Sciatic nerve (tissue), 2 donors: ENCODE data around the gene MAP3K20. TPM values are rescaled to one million over a fixed set of nuclear protein-coding genes. Genes with fewer than 3 reads are reported as not detected.
"Not testable (repeated sequence)": the region's sequence is repeated elsewhere in the genome, so short reads cannot be mapped to it uniquely, and the experiment has no call there.

Source experiments
- ATAC-seq: fragments of 200-7000 bp; cut with Tn5 transposase; one replicate; pipeline ENCODE4 v1.9.1; 2020; ENCODE audit warnings: mild to moderate bottlenecking, moderate library complexity
- DNase-seq: peaks from one replicate; pipeline ENCODE4 v3.0.0-alpha.2; 2020; ENCODE audit warnings: low spot score
- intact Hi-C: fragments of 100-400 bp; cut with DNase I; formaldehyde crosslinking; loops from one replicate; pipeline ENCODE4 v1.14.2; 2022
- total RNA-seq: library from RNA; stranded (reverse); fragmentation: NEBNext Ultra II Directional; extraction: Animal tissue kit (Norgen Biotek cat#: 25700); gene quantifications from one replicate; pipeline ENCODE4 v1.2.1, GENCODE V29; 2021
- donor health status: DM: no; HTN: no; CAD: no.
- donor health status: DM: no; HTN: no; CAD: no.

MAP3K20 gene
- total RNA-seq, 1 donor from 2014 or later, result 36.2 TPM

DNA sequence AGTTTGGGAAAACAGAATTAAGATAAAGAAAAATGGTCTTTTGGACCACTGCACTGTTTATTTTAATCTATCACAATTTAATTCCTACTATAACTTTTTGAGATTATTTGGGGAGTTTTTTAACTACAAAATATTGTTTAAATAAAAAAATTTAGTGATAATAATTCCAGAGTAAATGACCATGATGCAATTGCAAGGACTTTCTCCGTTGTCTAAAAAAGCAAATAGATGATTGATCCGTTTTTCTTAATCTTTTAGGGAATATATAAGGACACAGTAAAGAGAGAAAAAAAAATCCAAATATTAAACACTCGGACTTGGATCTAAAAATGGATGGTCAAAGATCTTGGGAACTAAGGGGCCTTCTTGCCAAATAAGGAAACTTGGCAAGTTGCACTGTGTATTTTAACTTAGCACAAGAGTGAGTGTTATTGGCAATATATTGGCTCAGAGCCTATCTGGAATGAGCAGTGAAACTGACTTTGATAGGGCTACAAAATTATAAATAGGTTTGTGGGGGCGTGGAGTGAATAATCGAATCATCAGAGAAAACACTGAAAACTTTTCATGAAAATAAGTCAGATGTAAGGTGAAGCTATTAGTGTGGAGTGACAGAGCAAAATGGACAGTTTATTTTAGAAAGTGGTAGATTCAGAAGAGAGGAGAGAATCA is 2.0 kb downstream of the MAP3K20 start:
- intact Hi-C loops, result no loop called here
- ATAC-seq (no peak), DNase-seq (no peak)

DNA sequence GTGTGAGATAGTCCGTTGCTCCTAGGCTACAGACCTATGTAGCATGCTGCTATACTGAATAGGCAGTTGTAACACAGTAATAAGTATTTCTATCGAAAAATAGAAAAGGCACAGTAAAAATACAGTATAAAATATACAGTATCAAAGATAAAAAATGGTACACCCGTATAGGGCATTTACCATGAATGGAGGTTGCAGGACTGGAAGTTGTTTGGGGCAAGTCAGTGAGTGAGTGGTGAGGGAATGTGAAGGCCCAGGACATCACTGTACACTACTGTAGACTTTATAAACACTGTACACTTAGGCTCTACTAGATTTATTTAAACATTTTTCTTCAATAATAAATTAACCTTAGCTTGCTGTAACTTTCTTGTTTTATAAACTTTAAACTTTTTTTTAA is 3.5 kb downstream of the MAP3K20 start:
- no peak for DNase-seq
- no peak for ATAC-seq
- intact Hi-C loops, result no loop called here

DNA sequence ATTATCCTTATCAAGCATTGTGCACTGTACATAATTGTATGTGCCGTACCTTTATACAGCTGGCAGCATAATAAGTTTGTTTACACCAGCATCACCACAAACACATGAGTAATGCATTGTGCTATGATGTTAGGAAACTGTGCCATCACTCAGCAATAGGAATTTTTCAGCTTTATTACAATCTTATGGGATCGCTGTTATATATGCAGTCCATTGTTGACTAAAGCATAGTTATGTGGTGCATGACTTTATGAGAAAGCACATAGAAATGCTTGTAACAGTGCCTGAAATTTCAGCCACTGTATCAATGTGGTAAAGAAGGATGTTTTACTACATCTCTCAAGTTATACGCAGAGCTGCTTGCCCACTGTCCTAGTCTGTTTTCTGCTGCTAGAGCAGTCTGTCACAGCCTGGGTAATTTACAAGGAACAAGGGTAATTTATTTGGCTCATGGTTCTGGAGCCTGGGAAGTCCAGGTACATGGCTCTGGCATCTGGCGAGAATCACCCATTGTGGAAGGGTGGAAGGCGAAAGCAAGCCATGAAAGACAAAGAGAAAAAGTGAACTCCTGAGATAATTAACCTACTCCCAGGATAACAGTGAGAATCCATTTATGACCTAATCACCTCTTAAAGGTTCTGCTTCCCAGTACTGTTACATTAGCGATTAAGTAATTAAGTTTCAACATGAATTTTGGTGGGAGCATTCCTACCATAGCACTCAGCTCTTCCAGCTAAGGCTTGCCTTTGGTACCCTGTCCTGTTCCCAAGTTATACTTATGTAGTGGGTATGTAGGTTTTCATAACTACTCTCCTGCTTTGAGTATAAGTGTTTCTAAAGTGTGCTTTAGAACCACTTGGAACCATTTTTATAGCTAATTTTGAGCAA is 4.6 kb downstream of the MAP3K20 start:
- intact Hi-C loops, result no loop called here
- no peak for DNase-seq
- no peak for ATAC-seq

DNA sequence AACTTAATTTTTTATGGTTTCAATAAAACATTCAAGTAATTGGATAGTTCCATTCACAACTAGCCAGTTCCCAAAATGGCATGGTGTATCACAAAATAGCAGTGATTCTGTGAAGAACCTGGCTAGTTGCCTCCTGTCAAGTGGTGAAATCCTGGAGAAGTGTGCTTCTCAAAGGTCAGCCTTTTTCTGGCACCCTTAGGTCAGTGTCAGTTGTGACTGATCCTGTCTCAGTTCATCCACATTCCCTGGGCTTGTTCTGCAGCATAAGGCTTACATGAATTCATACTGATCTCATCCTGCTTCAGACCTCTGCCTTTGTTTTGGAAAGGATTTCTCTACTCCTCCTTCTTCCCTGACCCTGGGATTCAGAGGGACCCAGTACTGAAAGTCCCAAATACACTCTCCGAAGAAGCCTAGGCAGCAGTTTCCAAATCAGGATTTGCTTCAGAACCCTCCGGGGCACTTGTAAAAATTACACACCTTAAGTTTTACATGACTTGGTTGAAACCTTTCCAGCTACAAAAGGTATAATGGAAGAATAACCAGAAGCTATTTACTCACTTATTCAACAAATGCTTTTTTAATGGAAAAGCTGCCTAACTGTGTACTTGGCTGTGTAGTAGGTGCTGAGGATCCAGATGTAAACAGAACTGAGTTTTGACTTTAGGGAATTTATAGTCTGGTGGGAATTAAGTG is 11.0 kb downstream of the MAP3K20 start:
- no peak for DNase-seq
- intact Hi-C loops, result no loop called here
- ATAC-seq, result peak; percentile 59

DNA sequence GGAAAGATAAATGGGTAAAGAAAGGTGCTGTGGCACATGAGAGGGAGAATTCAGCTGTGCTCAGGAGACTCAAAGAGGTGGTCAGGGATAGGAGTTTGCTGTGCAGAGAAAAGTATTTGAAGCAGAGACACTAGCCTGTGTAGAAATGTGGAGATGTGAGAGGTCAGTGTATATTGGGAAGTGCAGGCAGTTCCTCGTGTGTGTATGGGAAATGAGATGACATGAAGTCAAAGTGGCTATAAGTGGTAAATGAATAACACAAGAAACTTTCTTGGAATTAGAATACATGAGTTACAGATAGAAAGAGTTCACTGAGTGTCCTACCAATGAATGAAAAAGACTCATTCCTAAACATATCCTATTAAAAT is 11.6 kb downstream of the MAP3K20 start:
- DNase-seq (no peak), ATAC-seq (no peak)
- intact Hi-C loops, result no loop called here

DNA sequence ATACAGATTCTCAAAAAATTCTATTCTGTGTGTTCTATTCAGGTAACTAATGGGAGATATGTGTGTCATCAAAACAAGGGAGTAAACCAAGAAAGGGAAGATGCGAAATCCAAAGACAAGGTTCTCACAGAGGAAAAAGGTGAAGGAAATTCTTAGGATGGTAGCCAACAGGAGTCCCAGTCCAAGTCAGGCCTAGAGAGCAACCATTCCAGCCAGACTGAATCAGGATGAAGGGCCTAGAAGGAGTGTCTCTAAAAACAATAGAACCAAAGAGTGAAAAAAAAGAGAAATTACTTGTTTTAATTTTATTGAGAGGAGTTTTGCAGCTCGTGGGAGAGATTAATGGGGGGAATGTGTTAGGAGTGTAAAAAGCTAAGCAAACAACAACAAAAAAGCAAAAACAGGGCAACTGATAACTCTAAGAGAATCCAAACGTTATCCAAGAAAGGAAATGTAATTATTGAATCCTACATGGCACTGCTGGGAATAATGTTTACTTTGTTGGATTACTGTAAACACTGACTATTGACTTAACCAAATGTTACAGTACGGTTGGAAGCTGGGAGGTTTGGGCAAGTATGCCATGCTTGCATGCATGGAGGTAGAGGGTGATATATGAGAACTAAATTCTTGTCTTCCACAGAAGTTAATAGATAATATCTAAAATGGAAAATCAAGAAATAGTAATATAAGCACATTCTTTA is 12.3 kb downstream of the MAP3K20 start:
- DNase-seq, result no peak
- intact Hi-C loops, result no loop called here
- no peak for ATAC-seq

DNA sequence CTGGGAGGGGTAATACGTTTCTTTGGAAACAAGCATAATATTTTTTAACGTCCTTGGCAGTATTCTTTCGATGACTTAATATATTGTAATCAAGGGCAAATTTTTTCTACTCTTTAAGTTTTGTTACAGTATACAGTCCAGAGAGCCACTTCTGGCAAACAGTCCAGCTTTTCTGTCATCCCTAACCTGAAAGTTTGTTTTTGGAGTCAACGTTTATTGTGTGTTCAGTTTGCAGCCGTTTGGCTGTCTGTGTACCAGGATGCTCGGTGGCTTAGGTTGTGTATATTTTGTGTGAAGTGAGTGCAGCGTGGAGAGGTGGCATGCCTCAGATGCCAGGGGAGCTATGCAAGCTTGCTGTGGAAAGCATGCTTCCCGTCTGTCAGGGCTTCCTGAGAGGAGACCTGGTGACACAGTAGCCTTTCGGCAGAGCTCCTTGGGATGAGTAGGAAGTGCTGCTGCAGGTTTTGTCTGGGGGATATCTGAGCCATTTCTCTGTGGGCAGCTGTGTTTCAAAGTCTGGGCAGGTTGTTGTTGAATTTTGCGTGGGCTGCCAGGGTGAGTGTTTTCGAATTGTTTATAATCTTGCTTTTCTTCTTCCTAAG is 14.7 kb downstream of the MAP3K20 start:
- DNase-seq, result no peak

DNA sequence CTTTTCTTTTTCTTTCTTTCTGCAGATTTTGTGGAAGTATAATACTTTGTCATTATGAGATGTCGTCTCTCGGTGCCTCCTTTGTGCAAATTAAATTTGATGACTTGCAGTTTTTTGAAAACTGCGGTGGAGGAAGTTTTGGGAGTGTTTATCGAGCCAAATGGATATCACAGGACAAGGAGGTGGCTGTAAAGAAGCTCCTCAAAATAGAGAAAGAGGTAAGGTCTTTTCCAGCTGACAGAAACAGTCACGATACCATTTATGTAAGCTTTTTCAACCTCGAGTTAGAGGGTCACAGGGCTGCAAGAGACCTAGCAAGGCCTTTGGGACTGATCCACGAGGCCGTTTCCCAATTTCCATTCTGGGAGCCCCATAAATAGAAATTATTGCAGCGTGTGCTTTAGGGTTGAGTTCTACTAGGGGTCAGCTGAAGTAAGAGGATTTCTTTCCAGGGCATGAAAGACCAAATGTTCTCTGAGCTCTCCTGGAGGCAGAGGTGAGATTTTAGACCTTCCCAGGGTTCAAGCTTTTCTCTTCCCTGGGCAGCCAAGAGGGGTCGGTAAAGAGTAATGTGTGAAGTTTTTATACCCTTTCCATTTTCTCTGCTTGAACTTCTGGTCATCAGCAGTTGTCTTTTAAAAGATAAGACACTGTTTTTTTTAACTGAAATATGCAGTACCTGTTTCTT is 15.5 kb downstream of the MAP3K20 start:
- ATAC-seq (peak; percentile 83), DNase-seq (no peak)
- intact Hi-C loops, result no loop called here

More for the DNA sequence above, 14.7 kb downstream of the MAP3K20 start:
- intact Hi-C loops, result no loop called here
- ATAC-seq, result peak; percentile 40

DNA sequence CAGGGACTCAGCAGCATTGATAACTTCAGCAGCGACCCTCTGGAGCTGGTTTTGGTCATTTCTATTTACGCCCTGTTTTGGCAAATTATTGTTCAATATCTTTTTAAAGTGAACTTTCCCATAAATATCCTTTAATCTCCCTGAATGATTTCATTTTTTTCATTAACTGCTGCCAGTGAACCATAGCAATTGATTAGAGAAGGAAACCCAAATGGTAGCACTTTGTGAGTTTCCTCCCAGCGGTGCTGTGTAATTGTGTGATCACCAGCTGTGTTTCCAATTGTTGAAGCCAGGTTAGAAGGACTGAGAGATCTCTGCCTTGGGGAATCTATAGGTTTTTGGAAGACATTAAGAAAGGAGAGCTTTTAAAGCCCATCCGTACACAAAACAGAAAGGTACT is 16.3 kb downstream of the MAP3K20 start:
- ATAC-seq, result no peak
- intact Hi-C loops, result no loop called here
- no peak for DNase-seq

DNA sequence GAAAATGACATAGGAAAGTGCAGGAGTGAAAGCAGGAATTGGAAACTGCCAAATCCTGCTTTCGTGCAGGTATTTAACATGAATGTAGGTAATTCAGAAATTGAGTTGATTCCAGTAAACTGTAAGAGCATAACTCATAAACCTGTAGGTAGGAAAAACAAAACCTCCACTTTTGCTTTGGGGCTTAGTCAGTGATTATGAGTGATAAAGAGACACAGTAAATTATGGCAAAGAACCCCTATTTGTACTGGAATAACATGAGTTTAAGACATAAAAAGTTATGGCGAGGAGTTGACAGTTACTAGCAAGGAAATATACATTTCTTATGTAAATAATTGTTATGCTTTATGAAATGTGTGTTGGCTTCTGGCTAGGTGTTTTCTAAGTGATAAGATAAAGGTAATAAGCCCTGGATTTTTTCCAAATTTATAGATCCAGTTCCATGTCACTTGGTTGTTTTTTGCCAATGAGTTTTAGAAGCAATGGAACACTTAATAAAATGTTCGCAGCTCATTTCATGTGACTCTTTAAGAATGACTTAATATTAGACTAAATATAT is 17.3 kb downstream of the MAP3K20 start:
- ATAC-seq (no peak), DNase-seq (no peak)
- intact Hi-C loops, result no loop called here

DNA sequence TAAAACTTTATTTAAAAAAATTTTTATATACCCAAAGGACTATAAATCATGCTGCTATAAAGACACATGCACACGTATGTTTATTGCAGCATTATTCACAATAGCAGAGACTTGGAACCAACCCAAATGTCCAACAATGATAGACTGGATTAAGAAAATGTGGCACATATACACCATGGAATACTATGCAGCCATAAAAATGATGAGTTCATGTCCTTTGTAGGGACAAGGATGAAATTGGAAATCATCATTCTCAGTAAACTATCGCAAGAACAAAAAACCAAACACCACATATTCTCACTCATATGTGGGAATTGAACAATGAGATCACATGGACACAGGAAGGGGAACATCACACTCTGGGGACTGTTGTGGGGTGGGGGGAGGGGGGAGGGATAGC is 18.0 kb downstream of the MAP3K20 start:
- DNase-seq, intact Hi-C loops, ATAC-seq: not testable (repeated sequence)

DNA sequence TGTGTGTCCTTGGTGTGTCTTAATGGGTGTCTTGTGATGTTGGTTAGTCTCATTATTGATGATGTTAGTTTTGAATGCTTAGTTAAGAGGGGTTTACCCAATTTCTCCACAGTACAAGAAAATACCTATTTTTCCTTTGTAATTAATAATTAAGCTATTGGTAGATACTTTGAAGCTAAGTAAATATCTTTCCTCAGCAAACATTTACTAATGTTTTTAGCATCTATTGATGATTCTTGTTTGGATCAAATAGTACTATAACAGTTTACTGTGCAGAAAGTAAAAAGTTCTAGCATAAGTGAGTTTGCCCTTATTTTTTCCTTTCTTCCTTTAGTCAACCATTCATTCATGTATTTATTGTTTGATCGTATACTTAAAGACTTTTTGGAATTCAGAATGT is 19.1 kb downstream of the MAP3K20 start:
- DNase-seq (no peak), ATAC-seq (no peak)
- intact Hi-C loops, result no loop called here

DNA sequence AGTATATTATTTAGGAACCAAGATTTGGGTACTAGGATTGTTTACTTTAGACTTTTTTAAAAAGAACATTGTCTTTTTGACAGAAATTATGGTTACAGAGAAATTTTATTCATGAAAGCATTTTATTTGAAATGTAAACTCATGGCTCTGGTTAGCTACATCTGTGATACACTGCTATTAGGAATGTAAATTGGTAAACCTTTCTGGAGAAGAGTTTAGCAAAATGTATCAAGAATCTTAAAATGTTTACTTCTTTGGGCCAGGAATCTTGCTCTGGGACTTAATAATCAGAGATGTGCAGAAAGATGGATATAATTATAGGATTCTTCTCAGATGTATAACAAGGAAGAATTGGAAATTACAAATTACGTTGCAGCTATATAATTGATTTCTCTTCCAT is 19.7 kb downstream of the MAP3K20 start:
- ATAC-seq (no peak), DNase-seq (no peak)
- intact Hi-C loops, result no loop called here

DNA sequence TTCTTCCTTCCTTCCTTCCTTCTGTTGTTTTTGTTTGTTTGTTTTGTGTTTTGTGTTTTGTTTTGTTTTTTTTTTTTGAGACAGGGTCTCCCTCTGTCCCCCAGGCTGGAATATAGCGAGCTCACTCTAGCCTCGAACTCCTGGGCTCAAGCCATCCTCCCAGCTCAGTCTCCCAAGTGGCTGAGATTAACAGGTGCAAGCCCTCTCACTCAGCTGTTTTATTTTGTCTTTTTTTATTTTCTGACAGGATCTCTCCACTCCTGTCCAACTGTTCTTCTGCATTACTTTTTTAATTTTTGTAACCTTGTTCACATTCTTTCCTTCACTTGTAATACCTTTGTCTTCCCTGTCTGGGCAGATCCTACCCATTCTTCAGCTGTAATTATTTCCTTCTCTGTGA is 23.6 kb downstream of the MAP3K20 start:
- DNase-seq (no peak), ATAC-seq (no peak)
- intact Hi-C loops, result no loop called here

DNA sequence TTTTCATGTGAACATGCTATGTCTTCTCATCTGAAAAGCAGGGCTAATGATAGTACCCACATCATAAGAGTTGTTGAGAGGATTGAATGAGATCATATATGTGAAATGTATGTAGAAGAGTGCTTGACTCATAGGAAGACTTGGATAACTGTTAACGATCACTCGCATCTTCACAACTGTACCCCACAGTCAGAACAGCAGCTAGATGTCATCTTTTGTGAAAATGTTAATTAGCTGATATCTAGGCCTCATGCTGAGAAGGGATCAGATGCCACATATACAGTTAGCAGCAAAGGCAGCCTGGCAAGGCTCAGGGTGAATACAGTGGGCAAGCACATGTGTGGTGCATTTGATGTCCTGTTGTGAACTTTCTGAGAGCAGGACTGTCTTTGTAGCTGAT is 24.2 kb downstream of the MAP3K20 start:
- no peak for ATAC-seq

DNA sequence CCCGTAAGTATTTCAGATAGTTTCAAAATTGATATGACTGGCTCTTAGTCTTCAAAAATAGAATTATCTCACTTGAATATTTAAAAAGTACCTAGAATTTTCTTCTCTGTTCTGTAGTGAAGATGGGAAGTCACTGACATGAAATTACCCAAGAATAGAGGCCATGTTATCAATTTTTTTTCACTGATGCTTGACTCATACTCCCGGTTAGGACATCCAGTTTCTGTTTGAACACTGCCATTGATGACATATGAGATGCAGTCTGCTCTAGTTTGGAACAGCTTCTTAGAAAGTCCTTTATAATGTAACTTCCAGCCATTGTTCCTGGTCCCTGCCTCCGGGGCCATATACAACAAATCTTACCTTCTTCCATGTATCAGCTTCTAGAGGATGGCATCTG is 26.0 kb downstream of the MAP3K20 start:
- intact Hi-C loops, result no loop called here
- ATAC-seq (peak; percentile 66), DNase-seq (no peak)

More for the DNA sequence above, 24.2 kb downstream of the MAP3K20 start:
- intact Hi-C loops, result no loop called here
- no peak for DNase-seq

DNA sequence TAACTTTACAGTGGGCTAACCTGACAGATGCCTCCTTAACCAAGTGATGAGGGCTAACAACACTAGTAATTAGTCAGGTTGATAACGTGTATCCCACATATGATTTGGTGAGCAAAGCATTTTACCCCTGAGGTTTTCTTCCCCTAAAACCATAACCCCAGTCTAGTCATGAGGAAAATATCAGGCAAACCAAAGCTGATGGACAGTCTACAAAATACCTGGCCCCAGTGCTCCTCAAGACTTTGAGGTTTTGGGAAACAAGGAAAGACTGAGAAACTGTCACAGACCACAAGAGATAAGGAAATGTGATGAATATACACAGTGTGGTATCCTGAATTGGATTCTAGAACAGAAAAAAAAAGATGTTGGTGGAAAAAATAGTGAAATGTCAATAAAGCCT is 28.5 kb downstream of the MAP3K20 start:
- DNase-seq, result no peak
- ATAC-seq, result no peak
- intact Hi-C loops, result no loop called here

DNA sequence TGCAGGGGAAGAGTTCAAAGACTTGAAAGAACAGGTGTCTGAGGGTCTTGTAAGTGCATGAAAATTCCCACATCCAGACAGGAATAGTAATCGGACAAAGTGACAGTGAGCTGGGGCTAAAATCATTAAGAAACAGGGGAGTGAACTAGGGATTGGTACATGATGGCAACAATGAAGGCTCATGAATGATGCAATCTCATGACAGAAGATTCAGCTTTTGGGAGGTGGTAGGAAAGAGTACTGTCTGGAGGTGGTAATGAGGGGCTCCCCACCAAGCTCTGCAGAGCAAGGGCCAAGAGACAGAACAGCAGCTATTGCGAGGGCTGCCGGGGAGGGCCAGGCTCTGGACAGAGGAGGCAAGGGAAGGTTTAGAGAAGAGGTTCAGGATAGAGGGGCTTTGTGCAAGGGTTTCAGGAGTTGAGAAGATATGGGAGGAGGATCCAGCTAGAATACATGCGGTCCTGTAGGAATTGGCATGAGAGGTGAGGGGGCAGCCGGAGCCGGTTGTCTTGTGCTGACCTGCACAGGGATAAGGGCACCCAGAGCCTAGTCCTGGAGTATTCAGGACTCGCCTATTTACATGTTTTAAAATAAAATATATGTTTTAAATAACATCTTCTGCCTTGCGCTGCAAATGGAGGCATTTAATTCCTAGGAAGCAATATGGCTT is 31.4 kb downstream of the MAP3K20 start:
- DNase-seq, result no peak
- intact Hi-C loops, result no loop called here
- no peak for ATAC-seq
